HG02759 (cell line): ENCODE results near the gene BMP8A.

Experiments
- ATAC-seq: cut with Tn5 transposase; IDR thresholded peaks from one replicate; pipeline ENCODE4 v1.9.1; 2021; ENCODE audit warnings: mild to moderate bottlenecking, moderate library complexity; ENCODE audit not compliant: unreplicated experiment

The BMP8A gene

DNA sequence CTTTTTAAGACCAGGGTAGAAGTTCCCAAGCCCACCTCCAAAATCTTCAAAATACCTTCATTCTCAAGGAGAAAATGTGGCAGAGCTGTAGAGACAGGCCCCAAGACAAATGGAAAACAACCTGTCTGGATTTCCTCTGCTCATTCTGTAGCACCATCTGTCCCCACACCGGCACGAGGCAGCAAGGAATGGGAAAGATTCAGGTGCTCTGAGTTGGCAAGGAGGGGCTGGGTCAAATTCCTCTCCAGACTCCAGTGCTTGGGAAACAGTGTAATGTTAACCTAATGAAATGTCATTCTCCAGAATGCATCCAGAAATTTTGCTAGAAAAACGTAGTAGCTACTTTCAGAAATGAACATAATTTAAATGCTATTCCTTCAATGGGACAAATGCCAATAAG lies 75.9 kb downstream of the BMP8A start:
- no peak for ATAC-seq

DNA sequence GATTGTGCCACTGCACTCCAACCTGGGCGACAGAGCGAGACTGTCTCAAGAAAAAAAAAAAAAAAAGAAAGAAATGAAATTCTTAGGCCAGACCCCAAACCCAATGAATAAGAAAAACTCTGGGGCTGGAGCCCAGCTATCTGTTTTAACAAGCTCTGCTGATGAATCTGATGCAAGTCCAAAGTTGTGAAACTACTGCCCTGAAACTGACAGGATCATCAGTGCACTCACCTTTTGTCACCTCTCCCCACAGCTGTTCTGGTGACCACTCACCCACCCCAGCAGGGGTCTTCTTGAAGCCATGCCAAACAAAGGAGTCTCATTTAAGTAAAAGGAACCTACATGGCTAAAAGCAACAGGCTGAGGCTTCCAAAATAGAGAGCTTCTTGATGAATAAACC lies 76.8 kb downstream of the BMP8A start:
- ATAC-seq: no peak

GRCh38 chr1:39569034-39569433 lies 77.6 kb downstream of the BMP8A start:
- no peak for ATAC-seq

- no peak for ATAC-seq
Observed at GRCh38 chr1:39570477-39571177, 79.2 kb downstream of the BMP8A start.

DNA sequence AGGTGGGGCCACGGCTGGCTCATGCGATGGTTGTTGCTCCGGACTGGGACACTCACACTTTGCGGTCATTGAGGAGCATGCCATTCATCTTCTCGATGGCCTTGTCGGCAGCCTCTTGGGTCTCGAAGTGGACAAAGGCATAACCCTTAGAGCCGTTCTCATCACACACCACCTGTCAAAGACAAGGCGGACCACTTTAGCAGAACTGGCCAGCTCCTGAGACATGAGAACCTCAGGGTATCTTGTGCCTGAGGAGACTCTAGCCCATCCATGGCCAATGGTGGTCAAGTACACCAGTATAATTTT lies 79.7 kb downstream of the BMP8A start:
- ATAC-seq: no peak

GRCh38 chr1:39572379-39573096 lies 81.1 kb downstream of the BMP8A start:
- ATAC-seq: no peak

- ATAC-seq: no peak
Observed at GRCh38 chr1:39573097-39573465, 81.6 kb downstream of the BMP8A start.

GRCh38 chr1:39573736-39574624 lies 82.5 kb downstream of the BMP8A start:
- ATAC-seq: no peak

- no peak for ATAC-seq
Observed at GRCh38 chr1:39574646-39575045, 83.2 kb downstream of the BMP8A start.
